HG02678 (cell line): Measurements from ENCODE around the gene OSBPL3.

Experiments
- ATAC-seq: cut with Tn5 transposase; IDR thresholded peaks from one replicate; pipeline ENCODE4 v1.9.1; 2021; ENCODE audit warnings: mild to moderate bottlenecking, moderate library complexity; ENCODE audit not compliant: unreplicated experiment

The OSBPL3 gene

DNA sequence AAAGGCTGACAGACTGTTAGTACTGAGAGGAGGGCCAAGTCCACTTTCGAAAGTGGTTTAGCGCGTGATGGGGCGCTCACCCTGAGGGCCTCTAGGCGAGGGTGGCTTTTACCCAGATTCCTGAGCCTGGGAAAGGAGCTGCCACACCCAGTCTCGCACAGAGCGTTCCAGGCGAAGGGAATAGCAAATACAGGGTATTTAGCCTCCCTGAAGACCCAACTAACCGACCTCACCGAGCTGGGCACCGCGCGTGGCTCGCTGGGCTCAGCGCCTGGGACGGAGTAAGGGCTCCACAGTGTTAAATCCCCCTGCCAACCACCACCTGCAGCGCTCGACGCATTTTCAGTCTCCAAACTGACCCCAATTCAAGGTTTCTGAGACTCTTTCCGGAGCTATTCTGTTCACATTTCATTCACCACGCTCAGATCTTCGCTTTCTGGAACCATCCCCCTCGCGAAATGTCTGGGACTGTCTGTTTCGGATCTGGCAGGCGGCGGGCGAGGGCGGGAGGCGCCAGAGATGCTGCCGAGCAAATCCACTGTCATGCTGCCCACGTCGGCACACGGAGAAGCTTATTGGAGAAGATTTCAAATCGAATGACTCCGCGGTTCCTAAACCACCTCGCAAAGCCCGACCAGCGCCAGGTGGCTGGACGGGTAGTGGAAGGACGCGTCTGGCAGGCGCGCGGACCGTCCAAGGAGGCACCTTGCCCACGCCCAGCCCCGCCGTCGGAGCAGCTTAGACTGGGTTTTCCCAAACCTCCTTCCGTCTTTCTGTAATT is 1.4 kb upstream of the OSBPL3 start:
- no peak for ATAC-seq

DNA sequence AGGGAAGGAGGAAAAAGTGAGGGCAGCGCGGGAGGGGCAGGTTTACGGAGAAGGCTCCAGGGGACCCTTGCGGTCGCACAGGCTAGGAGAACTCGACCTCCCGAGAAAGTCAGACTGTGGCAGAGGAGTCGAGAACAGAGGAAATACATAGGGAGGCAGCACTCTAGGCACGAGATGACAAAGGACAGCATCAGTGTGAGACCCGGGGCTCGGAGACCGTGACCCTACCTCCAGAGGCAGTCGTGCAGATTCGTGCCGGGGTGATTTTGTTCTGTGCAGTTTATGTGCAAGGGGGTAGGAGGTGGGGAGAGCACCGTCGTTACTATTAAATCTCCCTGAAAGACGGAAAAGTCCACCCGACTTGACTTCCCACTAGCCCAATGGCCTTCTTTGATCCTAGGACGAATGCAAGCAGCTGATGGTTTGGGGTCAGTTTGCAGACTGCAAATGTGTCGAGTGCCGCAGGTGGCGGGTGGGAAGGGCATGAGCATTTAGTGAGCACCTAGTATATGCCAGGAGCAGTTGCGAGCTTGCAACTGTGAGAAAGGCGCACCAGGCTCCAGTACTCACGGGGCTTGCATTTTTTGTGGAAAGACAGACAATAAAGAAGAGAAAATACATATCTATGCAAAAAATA is 674 bp upstream of the OSBPL3 start:
- ATAC-seq: peak; percentile 9

DNA sequence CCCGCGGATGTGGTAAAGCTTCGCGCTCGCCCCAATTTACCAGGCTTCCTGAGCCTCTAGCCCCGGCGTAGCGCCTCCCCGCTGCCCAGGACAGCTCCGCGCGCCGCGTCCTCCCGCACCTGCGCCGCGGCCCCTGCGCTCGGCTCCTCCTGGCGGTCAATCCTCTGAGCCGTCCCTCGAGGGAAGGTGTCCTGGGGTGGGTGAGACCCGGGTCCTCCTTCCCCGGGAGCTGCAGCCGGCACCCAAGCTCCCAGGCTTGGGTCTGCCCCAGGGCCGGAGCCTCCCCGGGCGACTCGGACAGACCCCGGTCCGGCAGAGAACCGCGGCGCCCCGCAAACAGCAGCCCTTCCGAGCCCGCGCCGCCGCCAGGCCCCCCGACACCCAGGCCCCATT is 512 bp downstream of the OSBPL3 start:
- ATAC-seq: peak; percentile 52

DNA sequence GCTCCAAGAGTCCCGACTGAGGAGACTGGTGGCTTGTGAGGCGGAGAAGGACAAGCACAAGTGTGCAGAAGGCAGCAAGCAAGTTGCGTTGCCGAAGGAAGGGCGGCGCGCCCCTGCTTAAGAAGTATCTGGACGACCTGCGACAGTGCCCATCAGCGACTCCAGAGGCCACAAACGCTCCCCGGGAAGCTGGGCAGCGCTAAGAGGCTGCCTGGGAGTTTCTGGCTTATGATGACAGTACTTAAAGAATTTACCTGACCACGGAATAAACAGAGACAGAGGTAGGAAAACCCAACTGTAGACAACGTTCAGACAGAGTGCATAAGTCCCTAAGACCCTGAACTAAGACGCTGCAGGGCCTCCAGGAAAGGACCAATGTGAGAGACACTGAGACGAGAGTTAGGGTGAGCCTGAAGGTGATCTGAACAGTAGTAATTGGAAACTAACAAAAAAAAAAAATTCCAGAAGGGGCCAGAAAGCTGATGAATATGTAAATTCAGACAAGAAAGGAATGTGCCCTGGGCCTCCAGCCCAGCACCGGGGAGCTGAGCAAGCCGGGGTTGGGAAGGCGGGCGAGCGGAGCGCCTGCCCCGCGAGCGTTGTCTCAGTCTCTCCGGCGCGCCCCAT is 1.0 kb downstream of the OSBPL3 start:
- ATAC-seq: peak; percentile 3

DNA sequence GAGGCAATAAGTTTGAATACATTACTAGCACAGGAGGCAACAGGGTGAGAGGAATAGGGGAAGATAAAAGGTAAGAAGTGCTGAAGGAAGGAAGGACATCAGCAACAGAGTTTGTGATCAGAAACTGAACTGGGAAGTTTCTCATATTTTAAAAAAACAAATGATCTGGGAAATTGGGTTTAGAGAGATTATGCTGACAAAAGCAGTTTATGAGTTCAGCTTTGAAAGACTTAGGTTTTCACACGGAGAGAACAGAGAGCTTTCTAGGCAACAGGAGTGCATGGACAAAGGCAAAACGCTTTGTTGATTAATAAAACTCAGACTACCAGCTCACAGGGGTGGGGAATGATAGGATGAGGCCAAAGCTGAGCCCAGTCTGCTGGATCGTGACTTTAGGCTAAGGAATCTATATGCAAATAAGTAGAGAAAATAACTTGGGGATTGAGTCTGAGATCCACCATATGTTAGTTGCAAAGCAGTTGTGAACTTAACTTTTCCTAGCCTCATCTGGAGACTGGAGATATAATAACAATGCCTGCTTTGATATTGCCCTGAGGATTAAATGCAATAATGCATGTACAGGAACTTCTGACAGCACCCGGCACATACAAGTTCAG is 4.2 kb downstream of the OSBPL3 start:
- ATAC-seq: no peak

DNA sequence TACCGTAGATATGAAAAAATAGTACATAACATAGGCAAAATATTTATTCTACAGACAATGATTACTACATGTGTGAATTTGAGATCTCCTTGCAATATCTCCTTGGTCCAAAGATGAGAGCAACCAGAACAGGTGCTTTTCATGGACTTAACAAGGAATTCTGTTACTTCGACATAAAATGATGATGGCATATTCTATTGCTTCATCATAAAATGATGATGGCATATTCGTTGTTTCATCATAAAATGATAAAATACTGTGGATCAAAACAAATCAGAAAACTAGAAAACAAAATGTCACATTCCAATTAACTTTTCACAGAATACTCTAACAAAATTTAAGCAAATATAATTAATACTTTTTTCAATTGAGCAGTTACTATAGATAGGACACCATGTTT is 4.8 kb downstream of the OSBPL3 start:
- no peak for ATAC-seq

DNA sequence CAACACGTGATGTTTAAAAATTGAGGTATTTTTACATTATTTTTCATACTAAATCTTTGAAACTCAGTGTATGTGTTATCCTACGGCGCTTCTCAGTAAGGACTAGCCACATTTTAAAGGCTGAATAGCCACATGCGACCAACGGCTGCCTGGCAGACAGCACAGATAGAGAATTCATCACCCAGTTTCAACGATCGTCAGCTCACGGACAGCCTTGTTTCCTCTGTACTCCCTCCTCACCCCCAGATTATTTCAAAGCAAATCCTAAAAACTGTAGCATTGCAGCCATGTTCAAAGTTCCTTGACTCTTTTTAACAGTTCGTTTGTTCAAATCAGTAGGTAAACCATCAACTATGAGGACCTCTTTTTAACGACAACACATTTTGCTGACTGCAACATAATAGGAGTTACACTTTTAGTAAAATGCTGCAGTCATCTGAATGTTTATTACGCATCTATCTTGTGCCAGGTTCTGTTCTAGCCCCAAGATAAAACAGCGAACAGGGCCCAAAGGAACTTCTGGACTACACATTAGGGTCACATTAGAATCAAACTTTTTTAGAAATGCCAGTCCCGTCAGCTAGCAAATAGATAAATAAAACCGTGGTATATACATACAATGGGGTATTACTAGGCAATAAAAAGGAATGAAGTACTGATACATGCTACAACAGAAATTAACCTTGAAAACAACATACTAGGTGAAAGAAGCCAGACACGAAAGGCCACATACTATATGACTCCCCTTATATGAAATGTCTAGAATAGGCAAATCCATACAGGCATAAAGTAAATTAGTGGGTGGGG is 5.7 kb downstream of the OSBPL3 start:
- no peak for ATAC-seq

DNA sequence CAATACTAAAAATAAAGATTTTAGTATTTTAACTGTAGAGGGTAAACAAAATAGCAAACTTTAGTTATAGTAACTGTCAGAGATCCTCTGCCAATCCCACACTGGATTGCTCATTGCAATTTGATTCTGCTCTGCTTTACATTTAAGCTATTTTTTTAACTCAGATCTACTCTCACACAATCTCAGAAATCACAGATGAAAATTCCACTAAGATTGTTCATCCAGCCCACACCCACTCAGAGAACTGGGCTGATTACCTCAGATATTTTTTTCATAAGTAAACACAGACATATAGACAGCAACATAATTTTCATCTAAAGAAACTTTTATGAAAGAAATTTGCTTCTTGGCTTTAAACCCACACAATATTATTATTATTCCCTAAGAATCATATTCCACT is 7.0 kb downstream of the OSBPL3 start:
- no peak for ATAC-seq

DNA sequence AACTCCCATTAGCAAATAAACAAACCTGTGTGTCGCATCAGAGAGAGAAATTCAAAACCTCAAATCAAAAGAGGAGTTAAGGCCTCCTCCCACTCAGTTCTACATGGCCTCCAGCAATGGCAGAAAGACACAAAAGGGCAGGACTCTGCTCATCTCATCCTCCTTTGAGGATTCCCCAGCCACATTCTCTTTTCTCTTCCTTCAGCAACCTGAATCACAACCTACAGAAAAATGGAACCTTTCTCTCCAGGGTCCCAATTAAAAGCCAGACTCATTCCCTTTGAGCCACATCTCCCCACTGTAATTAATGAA is 7.9 kb downstream of the OSBPL3 start:
- ATAC-seq: no peak

DNA sequence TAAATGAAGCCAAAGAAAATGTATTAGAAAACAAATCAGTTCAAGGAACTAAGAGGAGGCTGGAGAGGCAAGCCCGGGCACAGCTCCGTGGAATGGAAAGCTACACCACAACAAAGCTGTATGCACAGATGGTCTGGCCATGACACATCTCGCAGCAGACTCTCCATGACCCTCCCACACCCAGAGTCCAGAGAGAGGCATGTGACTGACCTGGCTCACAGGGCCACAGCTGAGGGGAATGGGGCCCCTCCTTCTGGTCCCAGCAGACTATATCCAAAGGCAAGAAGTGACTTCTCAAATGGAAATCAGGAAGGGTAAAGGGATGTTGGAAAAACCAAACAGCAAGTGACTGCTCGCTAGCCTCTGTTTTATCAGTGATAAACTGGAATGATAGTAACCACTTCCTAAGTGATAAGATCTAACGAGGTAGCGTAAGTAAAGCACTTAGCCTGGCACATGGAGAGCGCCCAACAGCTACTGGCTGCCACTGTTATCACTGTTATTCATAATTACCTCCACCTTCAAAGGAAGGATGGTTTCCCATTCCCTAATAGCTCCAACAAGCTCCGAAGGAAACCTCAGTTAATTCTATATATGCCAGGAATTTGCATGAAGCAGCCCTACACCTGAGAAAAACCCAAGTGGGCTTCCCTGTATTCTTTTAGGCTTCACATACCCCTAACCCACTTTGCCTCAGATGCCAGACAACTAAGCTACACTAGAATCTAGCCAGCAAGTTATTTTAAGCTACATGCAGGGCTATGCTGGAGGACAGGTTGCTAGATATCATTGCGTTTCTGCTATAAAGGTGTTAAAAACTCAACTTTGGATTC is 8.4 kb downstream of the OSBPL3 start:
- peak; percentile 46 for ATAC-seq

DNA sequence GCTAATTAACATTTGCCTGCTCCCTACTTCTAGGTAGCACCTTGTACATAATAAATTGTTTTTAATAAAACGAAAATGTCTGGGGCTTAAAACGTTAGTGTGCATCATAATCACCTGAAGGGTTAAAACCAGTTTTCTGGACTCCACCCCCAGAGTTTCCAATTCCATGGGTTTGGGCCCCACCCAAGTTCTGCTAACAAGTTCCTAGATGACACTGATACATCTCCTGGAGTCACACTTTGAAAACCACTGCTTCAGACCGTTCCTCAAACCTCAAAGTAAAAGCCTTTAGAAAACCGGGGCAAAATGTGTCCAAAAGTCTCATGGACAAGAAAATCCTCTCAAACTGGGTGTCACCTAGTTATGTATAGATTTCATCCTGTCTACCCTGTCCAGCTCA is 9.3 kb downstream of the OSBPL3 start:
- ATAC-seq: no peak

DNA sequence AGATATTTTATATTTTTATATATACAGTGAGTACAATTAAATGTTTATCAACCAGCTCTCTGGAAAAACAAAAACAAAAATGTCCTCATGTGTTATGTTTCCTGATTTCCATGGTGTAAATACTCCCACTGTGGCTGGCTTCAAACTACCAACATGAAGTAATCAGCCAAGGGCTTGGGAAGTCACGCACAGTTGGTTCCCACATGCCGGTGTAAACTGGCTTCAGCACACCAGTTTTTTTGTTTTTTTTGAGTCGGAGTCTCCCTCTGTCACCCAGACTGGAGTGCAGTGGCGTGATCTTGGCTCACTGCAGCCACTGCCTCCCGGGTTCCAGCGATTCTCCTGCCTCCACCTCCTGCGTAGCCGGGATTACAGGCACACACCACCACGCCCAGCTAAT is 11.8 kb downstream of the OSBPL3 start:
- no peak for ATAC-seq

DNA sequence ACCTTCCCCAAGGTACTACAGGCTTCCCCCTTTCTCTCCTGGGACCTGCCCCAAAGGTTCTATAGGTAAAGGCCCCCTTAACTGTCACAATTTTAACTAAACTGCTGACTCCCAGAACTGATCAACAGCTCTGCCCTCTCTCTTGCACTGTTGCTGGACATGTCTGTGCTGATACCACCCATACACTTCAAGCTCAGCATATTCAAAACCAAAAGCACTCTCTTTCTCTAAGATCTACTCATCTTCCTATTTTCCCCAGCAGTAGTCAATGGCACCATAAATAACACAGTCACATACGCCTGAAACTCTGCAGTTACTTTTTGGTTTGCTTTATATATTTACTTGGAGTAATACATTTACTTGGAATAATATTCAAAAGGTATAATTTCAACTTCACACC is 12.3 kb downstream of the OSBPL3 start:
- no peak for ATAC-seq

DNA sequence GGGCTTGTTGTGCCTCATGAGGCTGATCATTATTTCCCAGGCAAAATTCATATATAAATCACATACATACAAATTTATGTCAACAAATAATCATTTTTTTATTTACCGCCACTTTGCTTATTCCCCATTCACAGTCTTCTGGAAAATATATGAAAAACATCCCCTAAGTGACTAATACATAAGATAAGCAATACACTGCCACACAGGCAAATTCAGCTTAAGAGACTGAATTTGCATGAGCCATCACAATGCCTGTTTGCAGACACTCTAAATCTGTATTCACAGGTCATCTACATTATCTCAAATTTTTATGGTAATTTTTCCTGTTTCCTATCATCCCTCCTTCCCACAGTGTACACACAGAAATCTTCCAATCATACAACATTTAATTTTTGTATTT is 13.2 kb downstream of the OSBPL3 start:
- ATAC-seq: no peak

DNA sequence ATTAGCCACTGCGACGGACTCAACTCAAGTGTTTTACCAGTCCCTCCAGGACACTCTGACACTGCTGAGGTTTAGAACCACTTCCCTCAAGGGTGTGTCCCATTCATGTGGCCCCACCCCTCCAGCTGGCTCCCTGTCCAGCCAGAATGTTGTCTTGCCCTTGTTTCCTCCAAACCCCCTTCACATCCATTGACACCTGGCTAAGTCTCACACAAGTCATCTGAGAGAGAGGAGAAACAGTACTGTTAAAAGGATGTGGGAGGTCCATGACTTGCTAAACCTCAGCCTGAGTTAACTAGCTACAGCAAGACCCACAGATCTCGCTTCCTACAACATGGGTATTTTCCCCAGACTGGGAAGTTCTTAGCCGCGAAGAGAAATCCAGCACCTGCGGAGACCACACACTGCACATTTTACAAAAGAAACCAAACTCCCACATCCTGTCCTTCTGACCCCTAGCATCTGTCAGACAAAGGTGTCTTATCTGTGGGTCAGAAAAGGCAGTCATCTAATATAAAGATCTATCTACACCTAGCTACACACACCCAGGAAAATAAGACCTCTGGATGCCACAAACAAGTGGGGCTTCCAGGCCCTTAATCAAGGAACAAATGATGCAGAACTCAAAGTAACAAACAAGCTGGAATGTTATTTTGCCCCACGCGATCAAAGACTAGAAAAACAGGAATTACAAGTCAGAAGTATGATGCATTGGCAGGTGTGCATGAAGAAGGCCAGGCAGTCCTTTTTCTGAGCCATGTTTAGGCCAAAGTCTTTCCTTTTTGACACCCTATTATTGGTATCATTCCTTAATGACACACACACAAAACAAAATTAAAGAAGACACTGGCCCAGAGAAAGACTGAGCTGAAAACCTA is 13.9 kb downstream of the OSBPL3 start:
- ATAC-seq: peak; percentile 85

DNA sequence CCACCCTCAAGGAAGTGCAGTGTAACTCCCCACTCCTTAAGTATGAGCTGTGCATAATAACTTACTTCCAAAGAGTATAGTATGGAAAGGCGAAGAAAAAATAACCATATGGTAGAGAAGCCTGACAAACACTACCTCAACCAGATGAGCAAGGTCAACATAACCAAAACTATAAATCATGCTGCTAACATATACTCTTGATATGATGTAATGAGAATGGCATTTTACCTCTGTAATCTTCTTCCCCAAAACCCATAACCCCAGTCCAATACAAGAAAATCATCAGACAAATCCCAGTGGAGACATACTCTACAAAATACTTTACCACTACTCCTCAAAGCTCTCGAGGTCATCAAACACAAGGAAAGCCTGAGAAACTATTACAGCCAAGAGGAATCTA is 15.8 kb downstream of the OSBPL3 start:
- ATAC-seq: no peak

DNA sequence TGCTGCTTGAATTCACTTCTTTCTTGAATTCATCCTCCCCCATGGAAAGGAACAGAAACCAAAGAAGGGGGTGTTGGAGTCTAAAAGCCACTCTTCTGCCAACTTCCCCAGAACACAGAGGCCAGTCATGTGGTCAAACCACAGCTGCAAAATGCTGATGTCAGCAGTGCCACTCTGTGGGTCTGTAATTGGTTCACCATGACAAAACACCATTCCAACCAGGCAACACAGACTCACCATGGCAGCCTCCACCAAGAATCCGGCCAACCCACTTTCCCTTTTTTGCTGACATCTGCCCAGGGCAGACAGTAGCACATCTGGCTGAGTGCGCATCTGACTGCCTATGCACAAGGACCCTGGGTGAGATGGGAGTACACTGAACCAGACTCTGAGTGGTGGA is 16.8 kb downstream of the OSBPL3 start:
- ATAC-seq: peak; percentile 32

DNA sequence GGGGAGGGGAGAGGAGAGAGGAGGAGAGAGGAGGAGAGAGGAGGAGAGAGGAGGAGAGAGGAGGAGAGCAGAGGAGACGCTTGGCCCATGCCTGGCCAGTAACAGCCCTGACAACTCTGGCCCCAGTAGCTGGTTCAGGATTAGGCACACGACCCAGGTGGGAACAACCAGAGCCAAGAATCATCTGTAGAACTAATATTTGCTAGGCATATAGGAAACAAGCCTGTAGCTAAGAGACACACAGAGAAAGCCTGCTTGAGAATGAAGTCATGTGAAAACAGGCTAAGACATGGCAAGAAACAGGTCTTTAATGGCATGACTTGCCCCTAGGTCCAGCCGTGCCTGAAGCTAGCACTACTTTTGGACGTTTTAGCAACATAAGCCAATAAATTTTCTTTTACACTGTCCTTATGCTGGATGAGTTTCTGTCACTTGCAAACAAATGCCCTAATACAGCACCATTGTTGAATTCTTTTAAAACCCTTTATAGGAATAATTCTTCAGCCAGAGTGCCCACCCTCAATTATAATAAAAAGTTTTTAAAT is 17.5 kb downstream of the OSBPL3 start:
- no peak for ATAC-seq
